Mesenchymal stem cell (in vitro differentiated cells and primary cell): ENCODE results near the gene METTL26.

Source experiments
- DNase-seq: peaks from one replicate; pipeline ENCODE4 v3.0.0-alpha.2; 2013
- H2AFZ ChIP-seq: one replicate; pipeline ENCODE4 v1.6.1; 2013; ENCODE audit warnings: low read depth, mild to moderate bottlenecking, control low read depth, inconsistent platforms, low read length, moderate library complexity
- H2AK5ac ChIP-seq: 2 replicates; pipeline ENCODE4 v1.6.1; 2013; ENCODE audit warnings: low read length, moderate library complexity, mild to moderate bottlenecking, inconsistent platforms; ENCODE audit not compliant: severe bottlenecking
- H2BK120ac ChIP-seq: one replicate; pipeline ENCODE4 v1.6.1; 2013; ENCODE audit warnings: low read depth, mild to moderate bottlenecking, inconsistent platforms, low read length, moderate library complexity
- H2BK12ac ChIP-seq, 2 experiments: one replicate each; pipeline ENCODE4 v1.6.1; 2013; ENCODE audit warnings: inconsistent platforms in 2 of 2, low read length in 2 of 2, mild to moderate bottlenecking in 2 of 2, moderate library complexity in 2 of 2, control low read depth in 1 of 2
- H2BK15ac ChIP-seq: one replicate; pipeline ENCODE4 v1.6.1; 2013; ENCODE audit warnings: mild to moderate bottlenecking, low read depth, inconsistent platforms; ENCODE audit not compliant: poor library complexity, severe bottlenecking
- H2BK5ac ChIP-seq: 2 replicates; pipeline ENCODE4 v1.6.1; 2013; ENCODE audit warnings: low read depth, mild to moderate bottlenecking, low read length, control low read depth, inconsistent platforms; ENCODE audit not compliant: poor library complexity, severe bottlenecking
- H3K14ac ChIP-seq, 2 experiments: one replicate each; pipeline ENCODE4 v1.6.1; 2013; ENCODE audit warnings: inconsistent platforms in 2 of 2, low read length in 2 of 2, control low read depth in 1 of 2, mild to moderate bottlenecking in 1 of 2, moderate library complexity in 1 of 2
- H3K18ac ChIP-seq, 2 experiments: one replicate each; pipeline ENCODE4 v1.6.1; 2013; ENCODE audit warnings: inconsistent platforms in 2 of 2, low read length in 2 of 2, control low read depth in 1 of 2, low read depth in 1 of 2, mild to moderate bottlenecking in 1 of 2
- H3K23ac ChIP-seq, 2 experiments: one replicate each; pipeline ENCODE4 v1.6.1; 2013; ENCODE audit warnings: inconsistent platforms in 2 of 2, low read length in 2 of 2, mild to moderate bottlenecking in 2 of 2, moderate library complexity in 2 of 2, control low read depth in 1 of 2
- H3K27ac ChIP-seq: 2 replicates; pipeline ENCODE4 v1.5.1; 2013; ENCODE audit warnings: mild to moderate bottlenecking, moderate library complexity, low read length, control low read depth, inconsistent platforms; ENCODE audit not compliant: poor library complexity, severe bottlenecking
- H3K27me3 ChIP-seq, 2 experiments: 2 replicates each; pipeline versions ENCODE4 v1.6.1 to v1.7.0; 2013; ENCODE audit warnings: low read length in 2 of 2, mild to moderate bottlenecking in 2 of 2, moderate library complexity in 2 of 2, control low read depth in 1 of 2, inconsistent platforms in 1 of 2; ENCODE audit not compliant: control insufficient read depth in 1 of 2, insufficient read depth in 1 of 2
- H3K36me3 ChIP-seq, 2 experiments: 2 replicates each; pipeline versions ENCODE4 v1.6.1 to v1.7.0; 2013; ENCODE audit warnings: low read length in 2 of 2, control low read depth in 1 of 2, inconsistent platforms in 1 of 2, low read depth in 1 of 2, mild to moderate bottlenecking in 1 of 2; ENCODE audit not compliant: insufficient read depth in 2 of 2, control insufficient read depth in 1 of 2
- H3K4ac ChIP-seq, 2 experiments: one replicate each; pipeline ENCODE4 v1.6.1; 2013; ENCODE audit warnings: inconsistent platforms in 2 of 2, low read length in 2 of 2, mild to moderate bottlenecking in 2 of 2, moderate library complexity in 2 of 2, control low read depth in 1 of 2, low read depth in 1 of 2
- H3K4me1 ChIP-seq: 2 replicates; pipeline ENCODE4 v1.6.1; 2013; ENCODE audit warnings: low read depth, low read length, control low read depth; ENCODE audit not compliant: control insufficient read depth, insufficient read depth
- H3K4me2 ChIP-seq: 2 replicates; pipeline ENCODE4 v1.6.1; 2013; ENCODE audit warnings: low read length, mild to moderate bottlenecking, inconsistent platforms; ENCODE audit not compliant: poor library complexity, severe bottlenecking
- H3K4me3 ChIP-seq, 2 experiments: 2 replicates each; pipeline versions ENCODE4 v1.5.1 to v1.7.0; 2013; ENCODE audit warnings: low read length in 2 of 2, mild to moderate bottlenecking in 2 of 2, control low read depth in 1 of 2, low read depth in 1 of 2; ENCODE audit not compliant: insufficient read depth in 1 of 2
- H3K79me1 ChIP-seq: replicated peaks from 2 replicates; pipeline ENCODE4 v1.6.1; 2013; ENCODE audit warnings: mild to moderate bottlenecking, control low read depth, low read length, inconsistent platforms; ENCODE audit not compliant: poor library complexity, severe bottlenecking
- H3K9ac ChIP-seq: 2 replicates; pipeline ENCODE4 v1.7.0; 2013; ENCODE audit warnings: mild to moderate bottlenecking, low read length, moderate library complexity
- H3K9me3 ChIP-seq: 2 replicates; pipeline ENCODE4 v1.7.0; 2013; ENCODE audit warnings: mild to moderate bottlenecking, low read length; ENCODE audit not compliant: control insufficient read depth
- H4K8ac ChIP-seq: one replicate; pipeline ENCODE4 v1.6.1; 2013; ENCODE audit warnings: inconsistent platforms, mild to moderate bottlenecking, low read length, moderate library complexity
- H4K91ac ChIP-seq: one replicate; pipeline ENCODE4 v1.6.1; 2013; ENCODE audit warnings: mild to moderate bottlenecking, low read length, inconsistent platforms
- WGBS: methylation state at CpG from one replicate; pipeline ENCODE4 v1.1.7; 2013; ENCODE audit warnings: mixed read lengths; 5-methylcytosine and 5-hydroxymethylcytosine counted together

METTL26 gene

GRCh38 chr16:635573-636205 lies 416 bp downstream of the METTL26 start:
- peak overlapping the region; percentile 89 for H4K91ac ChIP-seq
- no peak overlapping the region for H2BK15ac ChIP-seq
- peak overlapping the region; percentile 15 for H2BK120ac ChIP-seq
- peak overlapping the region; percentile 72 to 92 for H3K18ac ChIP-seq
- peak overlapping the region; percentile 91 for H4K8ac ChIP-seq
- H3K36me3 ChIP-seq = peaks cover 3 to 29% of the 10 kb centered on the region in 2 experiments
- H3K4me1 ChIP-seq = peaks cover 39% of the 10 kb centered on the region
- H3K23ac ChIP-seq = peak overlapping the region in 1 of 2 experiments; percentile 92
- peaks cover 19% of the 10 kb centered on the region for H3K79me1 ChIP-seq
- no peak overlapping the region for H2BK5ac ChIP-seq
- no peaks in the 10 kb centered on the region for H3K9me3 ChIP-seq
- H3K14ac ChIP-seq = peak overlapping the region in 1 of 2 experiments; percentile 95
- H3K9ac ChIP-seq = peak overlapping the region; percentile 91
- peak overlapping the region in 1 of 2 experiments; percentile 73 for H2BK12ac ChIP-seq
- peak overlapping the region; percentile 98 for H3K4me2 ChIP-seq
- WGBS = 14% methylated on average over 48 of the region's 55 CpGs
- no peak for DNase-seq
- H3K27ac ChIP-seq = no peak overlapping the region
- no peaks in the 10 kb centered on the region for H3K27me3 ChIP-seq
- no peak overlapping the region for H2AK5ac ChIP-seq
- peak overlapping the region; percentile 81 to 97 for H3K4me3 ChIP-seq
- peak overlapping the region; percentile 32 to 35 for H3K4ac ChIP-seq
- H2AFZ ChIP-seq = peak overlapping the region; percentile 85

DNA sequence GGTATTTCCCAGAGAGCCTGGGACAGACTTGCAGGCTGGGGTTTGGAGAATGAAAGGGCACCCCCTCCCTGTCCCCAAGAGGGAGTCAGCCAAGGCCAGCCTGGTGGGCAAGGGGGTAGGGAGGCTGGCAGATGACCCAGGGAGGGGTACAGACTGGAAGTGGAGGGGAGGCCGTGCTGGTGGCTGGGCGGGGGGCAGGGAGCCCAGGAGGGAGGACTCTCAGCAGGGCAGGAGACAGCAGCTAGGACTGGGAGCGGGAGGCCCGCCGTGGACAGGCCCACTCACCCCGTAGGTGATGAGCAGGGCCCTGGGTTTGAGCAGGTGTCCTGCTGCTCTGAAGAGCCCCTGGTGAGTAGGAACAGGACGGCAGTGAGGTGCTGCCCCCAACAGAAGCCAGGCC lies 1.1 kb downstream of the METTL26 start:
- peak overlapping the region; percentile 8 for H4K8ac ChIP-seq
- H3K18ac ChIP-seq = no peak overlapping the region
- H3K9ac ChIP-seq = peak overlapping the region; percentile 91
- no peak overlapping the region for H2BK15ac ChIP-seq
- H3K14ac ChIP-seq = no peak overlapping the region
- no peak for DNase-seq
- no peaks in the 10 kb centered on the region for H3K9me3 ChIP-seq
- H3K23ac ChIP-seq = no peak overlapping the region
- no peak overlapping the region for H2AK5ac ChIP-seq
- no peak overlapping the region for H3K4me2 ChIP-seq
- H2AFZ ChIP-seq = no peak overlapping the region
- H2BK12ac ChIP-seq = no peak overlapping the region
- no peak overlapping the region for H3K4ac ChIP-seq
- peak overlapping the region; percentile 39 for H4K91ac ChIP-seq
- H3K27me3 ChIP-seq = no peaks in the 10 kb centered on the region
- H2BK5ac ChIP-seq = no peak overlapping the region
- no peak overlapping the region for H2BK120ac ChIP-seq
- peaks cover 3 to 33% of the 10 kb centered on the region in 2 experiments for H3K36me3 ChIP-seq
- H3K79me1 ChIP-seq = peaks cover 19% of the 10 kb centered on the region
- peak overlapping the region in 1 of 2 experiments; percentile 81 for H3K4me3 ChIP-seq
- no peak overlapping the region for H3K27ac ChIP-seq
- H3K4me1 ChIP-seq = peaks cover 43% of the 10 kb centered on the region
- 91% methylated on average over 7 of the region's 7 CpGs for WGBS

- H3K79me1 ChIP-seq = peaks cover 19% of the 10 kb centered on the region
- H3K4me2 ChIP-seq = no peak overlapping the region
- no peak overlapping the region for H3K4ac ChIP-seq
These were observed 1.9 kb downstream of the METTL26 start for GRCh38 chr16:634051-634670.

GRCh38 chr16:633336-634050 lies 2.6 kb downstream of the METTL26 start:
- Histone ChIP-seq H3K9me3 (no peaks in the 10 kb centered on the region), H3K36me3 (peaks cover 3 to 43% of the 10 kb centered on the region in 2 experiments), H2BK15ac (no peak overlapping the region), H3K4me2 (no peak overlapping the region), H2BK5ac (no peak overlapping the region), H3K23ac (no peak overlapping the region), H2BK120ac (no peak overlapping the region), H3K4me1 (peaks cover 56% of the 10 kb centered on the region), H3K9ac (no peak overlapping the region), H3K18ac (no peak overlapping the region), H3K27me3 (no peaks in the 10 kb centered on the region), H3K4me3 (peak overlapping the region in 1 of 2 experiments; percentile 2), H3K27ac (no peak overlapping the region), H3K14ac (no peak overlapping the region), H2AFZ (no peak overlapping the region), H3K79me1 (peaks cover 19% of the 10 kb centered on the region), H4K91ac (no peak overlapping the region), H3K4ac (no peak overlapping the region), H2BK12ac (no peak overlapping the region), H2AK5ac (no peak overlapping the region), H4K8ac (peak overlapping the region; percentile 27)
- DNase-seq = no peak
- WGBS = 98% methylated on average over 74 of the region's 74 CpGs

More at GRCh38 chr16:634051-634670, 1.9 kb downstream of the METTL26 start:
- H3K9me3 ChIP-seq = no peaks in the 10 kb centered on the region
- no peak overlapping the region for H2BK12ac ChIP-seq
- H3K14ac ChIP-seq = no peak overlapping the region
- WGBS = 91% methylated on average over 19 of the region's 22 CpGs
- no peak overlapping the region for H4K8ac ChIP-seq
- H3K27me3 ChIP-seq = no peaks in the 10 kb centered on the region
- no peak overlapping the region for H3K27ac ChIP-seq
- no peak overlapping the region for H3K9ac ChIP-seq
- H3K36me3 ChIP-seq = peaks cover 3 to 36% of the 10 kb centered on the region in 2 experiments
- H2BK15ac ChIP-seq = no peak overlapping the region
- no peak overlapping the region for H3K23ac ChIP-seq
- H2AK5ac ChIP-seq = no peak overlapping the region
- H3K18ac ChIP-seq = no peak overlapping the region
- no peak overlapping the region for H2BK120ac ChIP-seq
- H2BK5ac ChIP-seq = no peak overlapping the region
- H3K4me1 ChIP-seq = peaks cover 51% of the 10 kb centered on the region
- H3K4me3 ChIP-seq = no peak overlapping the region
- DNase-seq = no peak
- H4K91ac ChIP-seq = no peak overlapping the region
- H2AFZ ChIP-seq = no peak overlapping the region
